NCI-H748 (cell line): ENCODE measurements around the gene SLC51A.

Experiments used
- DNase-seq: peaks from one replicate; lab custom pipeline; 2025; ENCODE audit not compliant: unreplicated experiment; lab: John Stamatoyannopoulos, UW

Gene SLC51A

GRCh38 chr3:196215493-196216020 lies 777 bp upstream of the SLC51A start:
- no peak for DNase-seq

GRCh38 chr3:196216681-196217211 lies 412 bp downstream of the SLC51A start:
- DNase-seq = no peak

- DNase-seq = no peak
These were observed 1.2 kb downstream of the SLC51A start for GRCh38 chr3:196217307-196218154.

GRCh38 chr3:196218155-196218712 lies 1.9 kb downstream of the SLC51A start:
- DNase-seq = peak; percentile 74

GRCh38 chr3:196219194-196219969 lies 3.0 kb downstream of the SLC51A start:
- DNase-seq = peak; percentile 86

- no peak for DNase-seq
These were observed 3.6 kb downstream of the SLC51A start for GRCh38 chr3:196219970-196220311.

- no peak for DNase-seq
These were observed 4.3 kb downstream of the SLC51A start for GRCh38 chr3:196220587-196220986.

- no peak for DNase-seq
These were observed 4.7 kb downstream of the SLC51A start for GRCh38 chr3:196220991-196221390.

GRCh38 chr3:196222876-196223595 lies 6.7 kb downstream of the SLC51A start:
- peak; percentile 41 for DNase-seq

GRCh38 chr3:196225086-196225485 lies 8.8 kb downstream of the SLC51A start:
- no peak for DNase-seq

GRCh38 chr3:196225763-196226364 lies 9.5 kb downstream of the SLC51A start:
- no peak for DNase-seq

GRCh38 chr3:196227121-196227561 lies 10.8 kb downstream of the SLC51A start:
- DNase-seq = no peak

- no peak for DNase-seq
These were observed 11.5 kb downstream of the SLC51A start for GRCh38 chr3:196227629-196228493.

- DNase-seq = no peak
These were observed 16.0 kb downstream of the SLC51A start for GRCh38 chr3:196232154-196232881.

GRCh38 chr3:196232882-196233251 lies 16.5 kb downstream of the SLC51A start:
- DNase-seq = no peak

- DNase-seq = no peak
These were observed 19.3 kb downstream of the SLC51A start for GRCh38 chr3:196235452-196236122.

- no peak for DNase-seq
These were observed 19.9 kb downstream of the SLC51A start for GRCh38 chr3:196236223-196236622.

GRCh38 chr3:196237203-196237602 lies 20.9 kb downstream of the SLC51A start:
- DNase-seq = no peak
